Uterus (tissue), 2 donors: ENCODE results near the gene NR6A1.

Experiments
- CTCF ChIP-seq, 4 experiments: fragments of 200-600 bp in 2 of 4; fragments of 450-650 bp in 2 of 4; sonication (generic) in 2 of 4; IDR thresholded peaks; one replicate each; pipeline ENCODE4 v1.5.1; 2016 to 2019; ENCODE audit warnings: antibody characterized with exemption in 4 of 4, mild to moderate bottlenecking in 2 of 4, moderate library complexity in 1 of 4
- POLR2A ChIP-seq, 2 donors: fragments of 450-650 bp; IDR thresholded peaks; one replicate each; pipeline ENCODE4 v1.6.1; 2016; ENCODE audit warnings: antibody characterized with exemption in 2 of 2, mild to moderate bottlenecking in 1 of 2, moderate library complexity in 1 of 2

GRCh38 chr9:124496075-124496449 lies 275.0 kb downstream of the NR6A1 start:
- TF ChIP-seq CTCF (IDR thresholded peaks at IDR 0.05) (no peak), POLR2A (IDR thresholded peaks at IDR 0.05) (no peak)
